Activated T-cell treated with anti-CD3 and anti-CD28 coated beads, Interleukin-2, amount 50 U/mL, for 24 hours (primary cell): Measurements from ENCODE around the gene SMC3.

Experiments
- DNase-seq: peaks from one replicate; pipeline ENCODE4 v3.0.0-alpha.2; 2020
- H3K27ac Mint-ChIP-seq: 2 replicates; pipeline ENCODE4 v1.8.0; 2020; ENCODE audit warnings: mild to moderate bottlenecking, mixed read lengths
- H3K27me3 Mint-ChIP-seq: 2 replicates; pipeline ENCODE4 v1.8.0; 2020; ENCODE audit warnings: mixed read lengths
- H3K36me3 Mint-ChIP-seq: 2 replicates; pipeline ENCODE4 v1.8.0; 2020; ENCODE audit warnings: low read depth, mixed read lengths
- H3K4me1 Mint-ChIP-seq: 2 replicates; pipeline ENCODE4 v1.8.0; 2020; ENCODE audit warnings: low read depth, mixed read lengths
- H3K4me3 Mint-ChIP-seq: 2 replicates; pipeline ENCODE4 v1.8.0; 2020; ENCODE audit warnings: mild to moderate bottlenecking, moderate library complexity, mixed read lengths
- H3K9me3 Mint-ChIP-seq: 2 replicates; pipeline ENCODE4 v1.8.0; 2020; ENCODE audit warnings: mixed read lengths

Gene SMC3

DNA sequence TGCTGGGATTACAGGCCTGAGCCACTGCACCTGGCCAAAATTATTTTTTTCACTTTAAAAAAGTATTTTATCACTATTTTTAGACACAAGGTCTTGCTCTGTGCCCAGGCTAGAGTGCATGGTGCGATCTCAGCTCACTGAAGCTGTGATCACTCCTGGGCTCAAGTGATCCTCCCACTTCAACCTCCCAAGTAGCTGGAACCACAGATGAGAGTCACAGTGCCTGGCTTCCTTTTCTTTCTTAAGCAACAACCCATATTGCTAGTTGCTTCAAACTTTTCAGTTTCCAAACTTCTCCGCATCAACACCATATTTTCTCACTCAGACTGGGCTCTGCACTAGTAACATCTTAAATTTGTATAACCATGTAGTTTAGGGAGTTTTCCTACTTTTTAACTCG, 9.5 kb upstream of the SMC3 start:
- Mint-ChIP-seq H3K27me3 (peaks cover 2% of the 10 kb centered on the region), H3K4me3 (no peak overlapping the region), H3K36me3 (no peaks in the 10 kb centered on the region), H3K27ac (no peak overlapping the region), H3K9me3 (no peaks in the 10 kb centered on the region), H3K4me1 (peaks cover 6% of the 10 kb centered on the region)
- DNase-seq: no peak

DNA sequence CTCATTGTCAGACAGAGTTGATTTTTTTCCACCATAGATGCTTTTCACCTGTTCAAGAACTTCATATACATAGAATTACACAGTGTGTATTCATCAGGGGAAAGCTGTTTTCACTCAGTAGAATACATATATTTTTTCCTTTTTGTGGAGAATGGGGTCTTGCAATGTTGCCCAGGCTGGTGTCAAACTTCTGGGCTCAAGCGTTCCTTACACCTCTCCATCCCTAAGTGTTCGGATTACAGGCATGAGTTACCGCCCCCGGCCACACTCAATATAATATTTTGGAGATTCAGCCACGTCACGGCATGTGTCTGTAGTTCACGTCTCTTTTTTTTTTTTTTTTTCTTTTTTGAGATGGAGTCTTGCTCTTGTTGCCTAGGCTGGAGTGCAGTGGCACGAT, 7.5 kb upstream of the SMC3 start:
- peaks cover 11% of the 10 kb centered on the region for H3K27me3 Mint-ChIP-seq
- no peaks in the 10 kb centered on the region for H3K36me3 Mint-ChIP-seq
- H3K4me3 Mint-ChIP-seq: no peak overlapping the region
- peaks cover 6% of the 10 kb centered on the region for H3K4me1 Mint-ChIP-seq
- no peak for DNase-seq
- H3K27ac Mint-ChIP-seq: no peak overlapping the region
- H3K9me3 Mint-ChIP-seq: no peaks in the 10 kb centered on the region

DNA sequence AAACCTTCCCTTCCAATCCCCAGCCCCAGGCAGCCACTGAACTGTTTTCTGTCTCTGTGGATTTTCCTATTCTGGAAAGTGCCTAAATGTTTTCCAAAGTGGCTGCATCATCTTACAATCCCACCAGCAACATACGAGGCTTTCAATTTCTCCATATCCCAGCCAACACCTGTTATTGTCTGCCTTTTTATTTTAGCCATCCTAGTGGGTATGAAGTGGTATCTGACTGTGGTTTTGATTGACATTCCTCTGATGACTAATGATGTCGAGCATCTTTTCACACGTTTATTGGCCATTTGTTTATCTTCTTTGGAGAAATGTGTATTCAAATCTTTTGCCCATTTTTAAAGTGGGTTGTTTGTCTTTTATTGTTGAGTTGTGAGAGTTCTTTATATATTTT, 6.2 kb upstream of the SMC3 start:
- H3K4me3 Mint-ChIP-seq: no peak overlapping the region
- H3K27me3 Mint-ChIP-seq: peaks cover 11% of the 10 kb centered on the region
- no peaks in the 10 kb centered on the region for H3K9me3 Mint-ChIP-seq
- no peaks in the 10 kb centered on the region for H3K36me3 Mint-ChIP-seq
- no peak overlapping the region for H3K27ac Mint-ChIP-seq
- H3K4me1 Mint-ChIP-seq: peaks cover 8% of the 10 kb centered on the region
- no peak for DNase-seq

DNA sequence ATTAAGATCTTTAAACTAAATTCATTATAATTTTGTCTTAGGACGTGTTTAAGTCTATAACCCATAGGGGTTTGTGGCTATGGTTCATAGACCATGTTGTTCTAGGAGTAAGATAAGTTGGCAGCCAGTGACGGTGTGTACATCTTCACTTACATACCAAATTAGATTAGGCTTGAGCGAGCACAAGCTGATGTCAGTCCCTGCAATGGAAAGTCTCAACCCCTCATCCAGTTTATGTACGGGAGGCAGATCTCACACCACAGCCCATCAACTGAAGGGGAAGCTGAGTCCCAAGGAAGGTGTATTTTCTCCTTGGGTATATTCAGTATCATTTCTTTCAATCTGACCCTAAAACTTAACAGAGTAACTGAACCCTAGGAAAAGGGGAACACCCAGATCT, 5.1 kb upstream of the SMC3 start:
- Mint-ChIP-seq H3K4me3 (no peak overlapping the region), H3K27me3 (peaks cover 11% of the 10 kb centered on the region), H3K4me1 (peaks cover 12% of the 10 kb centered on the region), H3K9me3 (no peaks in the 10 kb centered on the region), H3K36me3 (peaks cover 4% of the 10 kb centered on the region), H3K27ac (no peak overlapping the region)
- no peak for DNase-seq

DNA sequence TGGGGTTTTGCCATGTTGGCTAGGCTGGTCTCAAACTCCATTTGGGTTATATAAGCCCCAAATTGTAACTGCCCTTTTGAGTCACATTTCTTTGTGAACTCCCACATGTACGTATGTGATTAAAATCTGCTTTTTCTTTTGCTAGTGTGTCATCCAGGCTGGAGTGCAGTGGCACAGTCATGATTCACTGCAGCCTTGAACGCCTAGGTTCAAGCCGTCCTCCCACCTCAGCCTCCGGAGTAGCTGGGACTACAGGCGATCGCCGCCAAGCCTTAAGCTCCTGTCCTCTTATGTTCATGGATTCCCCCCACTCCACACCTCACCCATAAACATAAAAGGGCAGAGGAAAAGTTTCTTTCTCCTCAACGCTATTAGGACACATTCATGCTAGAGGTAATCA, 4.4 kb upstream of the SMC3 start:
- H3K27me3 Mint-ChIP-seq: peaks cover 11% of the 10 kb centered on the region
- H3K4me3 Mint-ChIP-seq: no peak overlapping the region
- peaks cover 6% of the 10 kb centered on the region for H3K36me3 Mint-ChIP-seq
- no peak for DNase-seq
- peaks cover 11% of the 10 kb centered on the region for H3K4me1 Mint-ChIP-seq
- H3K9me3 Mint-ChIP-seq: no peaks in the 10 kb centered on the region
- no peak overlapping the region for H3K27ac Mint-ChIP-seq

DNA sequence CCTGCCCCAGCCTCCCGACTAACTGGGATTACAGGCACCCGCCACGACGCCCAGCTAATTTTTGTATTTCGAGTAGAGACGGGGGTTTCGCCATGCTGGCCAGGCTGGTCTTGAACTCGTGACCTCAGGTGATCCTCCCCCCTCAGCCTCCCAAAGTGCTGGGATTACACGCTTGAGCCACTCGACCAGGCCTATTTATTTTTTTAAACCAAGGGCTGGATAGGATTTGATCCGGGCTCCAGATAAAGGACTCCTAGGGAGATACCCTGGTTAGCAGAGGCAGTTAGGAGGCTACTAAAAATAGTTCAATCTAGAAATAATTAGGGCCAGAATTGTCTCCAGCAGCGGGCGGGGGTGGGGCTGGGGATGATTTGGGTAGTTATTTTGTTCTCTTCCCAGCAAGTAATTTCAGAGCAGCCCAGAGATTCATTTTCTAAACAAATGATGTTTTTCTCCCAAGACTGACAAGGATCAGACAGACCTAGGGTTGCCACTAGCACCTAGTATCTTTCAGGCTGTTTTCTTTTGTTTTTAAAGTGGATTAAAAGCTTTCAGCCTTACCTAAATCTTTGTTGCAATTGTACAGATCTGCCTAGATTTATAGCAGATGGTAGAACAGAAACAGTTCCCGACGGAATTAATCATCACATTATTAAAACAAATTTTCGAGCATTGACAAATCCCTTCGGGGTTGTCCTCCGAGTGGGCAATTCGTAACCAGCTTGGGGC, 859 bp upstream of the SMC3 start:
- H3K36me3 Mint-ChIP-seq: peaks cover 38% of the 10 kb centered on the region
- DNase-seq: peak; percentile 40
- peaks cover 8% of the 10 kb centered on the region for H3K27me3 Mint-ChIP-seq
- no peaks in the 10 kb centered on the region for H3K9me3 Mint-ChIP-seq
- H3K4me3 Mint-ChIP-seq: peak overlapping the region; percentile 94
- peak overlapping the region; percentile 100 for H3K27ac Mint-ChIP-seq
- H3K4me1 Mint-ChIP-seq: peaks cover 37% of the 10 kb centered on the region

DNA sequence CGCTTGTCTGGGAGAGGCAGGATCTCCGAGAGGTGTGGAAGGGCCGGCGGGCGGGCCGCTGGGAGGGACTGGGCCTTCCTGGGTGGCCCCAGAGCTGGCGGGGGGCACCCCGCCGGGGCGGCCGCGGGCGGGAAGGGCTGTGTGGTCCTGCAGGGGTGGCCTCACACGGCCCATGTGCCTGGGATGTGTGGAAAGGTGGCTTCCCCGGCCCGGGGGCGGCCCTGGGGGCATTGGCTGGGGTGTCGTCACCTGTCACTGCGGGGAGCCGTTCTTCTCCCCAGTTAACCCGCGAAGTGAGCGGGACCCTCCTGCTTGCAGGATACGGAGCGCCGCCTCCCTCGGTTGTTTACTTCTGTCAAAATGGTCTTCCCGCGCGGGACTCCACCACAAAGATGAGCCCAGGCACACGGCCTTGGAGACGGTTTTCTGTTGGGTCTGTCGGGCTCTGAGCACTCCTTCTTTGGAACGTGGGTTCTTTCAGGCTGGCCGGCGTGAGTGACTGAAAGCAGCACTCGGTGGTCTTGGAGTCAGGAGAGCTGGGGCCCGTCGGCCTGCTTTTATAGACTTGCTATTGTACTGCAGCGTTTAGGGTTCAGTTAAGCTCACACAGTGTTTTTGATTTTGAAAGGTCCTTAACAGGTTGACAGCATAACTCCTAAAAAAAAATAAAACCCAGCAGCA, 700 bp downstream of the SMC3 start:
- DNase-seq: no peak
- Mint-ChIP-seq H3K9me3 (no peaks in the 10 kb centered on the region), H3K4me3 (peak overlapping the region; percentile 94), H3K27ac (peak overlapping the region; percentile 100), H3K27me3 (peaks cover 8% of the 10 kb centered on the region), H3K36me3 (peaks cover 49% of the 10 kb centered on the region), H3K4me1 (peaks cover 48% of the 10 kb centered on the region)

DNA sequence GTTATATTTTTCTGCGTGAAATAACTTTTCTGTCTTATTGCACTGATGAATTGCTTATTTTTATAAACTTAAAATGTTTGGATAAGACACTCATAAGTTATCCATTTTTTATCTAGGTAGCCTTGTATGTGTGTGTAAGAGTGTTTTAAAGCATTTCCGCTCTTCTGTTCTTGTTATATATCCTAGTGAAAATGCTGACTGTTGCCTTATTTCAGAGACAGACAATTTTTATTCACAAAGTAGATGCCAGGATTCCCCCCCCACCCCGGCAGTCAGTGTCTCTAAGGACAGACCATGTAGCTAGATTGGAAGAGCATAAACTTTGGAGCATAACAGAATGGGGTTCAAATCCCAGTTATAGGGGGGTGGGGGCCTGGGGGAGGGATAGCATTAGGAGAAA, 1.6 kb downstream of the SMC3 start:
- peaks cover 5% of the 10 kb centered on the region for H3K27me3 Mint-ChIP-seq
- peaks cover 54% of the 10 kb centered on the region for H3K36me3 Mint-ChIP-seq
- H3K4me3 Mint-ChIP-seq: peak overlapping the region; percentile 94
- no peaks in the 10 kb centered on the region for H3K9me3 Mint-ChIP-seq
- H3K27ac Mint-ChIP-seq: peak overlapping the region; percentile 100
- peaks cover 52% of the 10 kb centered on the region for H3K4me1 Mint-ChIP-seq
- no peak for DNase-seq

DNA sequence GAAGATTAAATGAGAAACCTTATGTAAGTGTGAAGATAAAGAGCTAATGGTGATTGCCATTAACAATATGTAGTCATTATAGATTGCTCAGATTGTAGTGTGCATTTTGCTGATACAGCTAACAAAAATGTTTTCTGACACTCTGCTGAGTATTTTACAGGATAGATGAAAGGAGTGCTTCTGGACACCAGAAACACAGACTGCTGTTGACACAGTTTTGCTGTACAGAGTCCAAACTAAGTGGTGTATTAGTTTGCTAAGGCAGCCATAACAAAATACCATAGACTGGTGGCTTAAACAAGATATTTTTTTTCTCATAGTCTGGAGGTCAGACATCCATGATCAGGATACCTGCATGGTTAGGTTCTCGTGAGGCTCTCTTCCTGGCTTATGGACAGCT, 2.2 kb downstream of the SMC3 start:
- peaks cover 58% of the 10 kb centered on the region for H3K4me1 Mint-ChIP-seq
- H3K4me3 Mint-ChIP-seq: peak overlapping the region; percentile 94
- no peaks in the 10 kb centered on the region for H3K27me3 Mint-ChIP-seq
- peaks cover 60% of the 10 kb centered on the region for H3K36me3 Mint-ChIP-seq
- peak overlapping the region; percentile 100 for H3K27ac Mint-ChIP-seq
- no peak for DNase-seq
- H3K9me3 Mint-ChIP-seq: no peaks in the 10 kb centered on the region

DNA sequence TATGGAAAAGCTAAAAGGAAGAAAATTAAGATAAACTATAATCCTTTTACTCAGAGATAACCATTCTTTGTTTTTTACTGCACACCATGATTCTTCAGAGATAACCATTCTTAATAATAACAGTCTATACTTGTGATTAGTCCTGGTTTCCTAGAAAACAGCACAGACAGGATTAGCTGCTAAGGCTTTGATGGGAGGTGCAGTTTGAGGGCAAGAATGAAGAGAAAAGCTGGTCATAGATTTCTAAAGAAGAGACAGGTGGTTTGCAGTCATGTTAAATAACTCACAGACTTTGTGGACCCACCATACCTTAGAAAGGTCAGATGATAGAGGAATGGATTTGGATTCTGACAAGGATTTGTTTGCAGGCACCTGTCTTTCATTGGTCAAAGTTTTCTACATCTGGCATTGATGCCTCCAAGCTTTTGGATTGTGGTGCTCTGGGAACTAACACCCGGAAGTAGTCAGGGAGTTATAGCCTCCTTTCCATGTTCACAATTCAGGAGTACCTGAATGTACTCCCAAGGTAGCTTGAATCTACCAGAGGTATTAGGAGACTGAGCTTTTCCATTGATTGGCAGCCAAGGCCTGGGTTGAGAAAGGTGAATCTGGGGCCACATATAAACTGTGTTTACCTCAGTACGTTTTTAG, 3.7 kb downstream of the SMC3 start:
- DNase-seq: no peak
- H3K9me3 Mint-ChIP-seq: no peaks in the 10 kb centered on the region
- H3K4me1 Mint-ChIP-seq: peaks cover 70% of the 10 kb centered on the region
- H3K27ac Mint-ChIP-seq: peak overlapping the region; percentile 59
- no peaks in the 10 kb centered on the region for H3K27me3 Mint-ChIP-seq
- peaks cover 74% of the 10 kb centered on the region for H3K36me3 Mint-ChIP-seq
- no peak overlapping the region for H3K4me3 Mint-ChIP-seq

DNA sequence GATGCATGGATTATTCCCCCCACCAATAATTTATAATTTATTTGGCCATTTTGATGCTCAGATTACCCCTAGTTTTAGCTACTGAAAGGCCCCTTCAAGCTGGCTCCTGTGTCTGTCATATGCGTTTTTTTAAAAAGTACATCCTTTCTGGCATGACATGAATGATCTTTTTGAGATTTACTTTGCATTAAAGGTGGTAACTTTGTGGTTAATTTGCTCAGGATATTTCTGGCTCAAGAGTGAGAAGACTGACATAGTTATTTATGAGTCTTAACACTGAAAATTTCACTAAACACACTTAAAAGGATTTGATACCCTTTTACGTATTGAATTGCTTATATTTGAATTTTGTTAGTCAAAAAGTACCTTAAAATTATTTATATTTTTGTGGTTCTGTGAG, 5.4 kb downstream of the SMC3 start:
- peaks cover 67% of the 10 kb centered on the region for H3K4me1 Mint-ChIP-seq
- H3K27me3 Mint-ChIP-seq: no peaks in the 10 kb centered on the region
- no peaks in the 10 kb centered on the region for H3K9me3 Mint-ChIP-seq
- peaks cover 80% of the 10 kb centered on the region for H3K36me3 Mint-ChIP-seq
- H3K4me3 Mint-ChIP-seq: no peak overlapping the region
- peak overlapping the region; percentile 45 for H3K27ac Mint-ChIP-seq
- DNase-seq: no peak

DNA sequence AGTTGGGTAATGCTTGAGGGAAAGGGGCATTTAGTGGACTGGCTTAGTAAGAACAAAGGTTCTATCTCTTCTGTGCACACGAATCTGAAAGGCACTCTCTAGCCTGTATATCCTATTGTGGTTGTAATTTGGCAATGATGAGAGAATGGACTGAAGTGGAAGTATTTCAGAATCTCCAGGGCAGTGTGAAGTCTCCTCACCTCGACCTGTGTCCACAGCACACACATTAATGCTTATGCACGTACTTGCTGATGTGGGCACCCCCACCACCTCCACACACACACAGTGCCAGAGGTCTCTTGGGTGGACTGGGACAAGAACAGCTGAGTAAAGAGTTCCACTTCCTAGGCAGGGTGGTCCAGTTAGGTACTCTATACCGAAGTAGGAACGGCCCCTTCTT, 6.9 kb downstream of the SMC3 start:
- Mint-ChIP-seq H3K9me3 (no peaks in the 10 kb centered on the region), H3K4me3 (no peak overlapping the region), H3K36me3 (peaks cover 85% of the 10 kb centered on the region), H3K27ac (peak overlapping the region; percentile 2), H3K4me1 (peaks cover 62% of the 10 kb centered on the region), H3K27me3 (no peaks in the 10 kb centered on the region)
- DNase-seq: no peak

DNA sequence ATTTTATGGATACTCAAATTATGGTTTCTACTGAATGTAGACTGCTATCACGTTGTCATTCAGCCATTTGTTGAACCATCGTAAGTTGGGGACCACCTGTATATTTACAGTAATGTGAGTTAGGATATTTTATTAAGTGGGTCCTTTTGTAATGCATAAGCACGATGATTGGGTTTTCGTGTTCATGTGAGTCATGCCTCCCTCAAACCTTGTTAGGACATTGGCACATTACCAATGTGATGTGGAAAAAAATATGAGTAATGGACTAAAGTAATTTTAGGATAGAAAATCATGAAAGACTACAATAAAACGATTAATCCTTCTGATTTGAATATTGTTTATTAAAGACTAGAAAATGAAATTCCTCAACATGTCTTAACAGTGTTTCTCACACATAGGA, 8.7 kb downstream of the SMC3 start:
- Mint-ChIP-seq H3K36me3 (peaks cover 83% of the 10 kb centered on the region), H3K4me3 (no peak overlapping the region), H3K9me3 (no peaks in the 10 kb centered on the region), H3K27ac (peak overlapping the region; percentile 42), H3K27me3 (no peaks in the 10 kb centered on the region), H3K4me1 (peaks cover 45% of the 10 kb centered on the region)
- DNase-seq: no peak

DNA sequence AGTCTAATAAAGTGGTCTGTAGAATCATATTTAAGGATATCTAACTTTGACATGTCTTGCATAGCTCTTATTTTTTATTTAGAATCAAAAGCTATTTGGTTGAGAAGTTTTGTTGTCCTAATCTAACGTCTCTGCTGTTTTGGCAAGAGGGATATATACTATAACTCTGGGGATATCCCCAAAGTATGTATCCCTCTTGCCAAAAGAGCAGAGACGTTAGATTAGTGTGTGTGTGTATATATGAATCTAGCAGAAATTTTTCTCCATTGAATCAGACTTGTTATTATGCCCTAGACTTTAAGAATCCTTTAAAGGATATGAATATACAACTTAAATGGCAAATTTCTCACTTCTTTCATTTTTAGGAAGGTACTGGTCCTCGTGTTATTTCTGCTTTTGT, 9.6 kb downstream of the SMC3 start:
- no peak overlapping the region for H3K27ac Mint-ChIP-seq
- no peak overlapping the region for H3K4me3 Mint-ChIP-seq
- peaks cover 40% of the 10 kb centered on the region for H3K4me1 Mint-ChIP-seq
- no peaks in the 10 kb centered on the region for H3K27me3 Mint-ChIP-seq
- H3K9me3 Mint-ChIP-seq: no peaks in the 10 kb centered on the region
- peaks cover 87% of the 10 kb centered on the region for H3K36me3 Mint-ChIP-seq
- no peak for DNase-seq

DNA sequence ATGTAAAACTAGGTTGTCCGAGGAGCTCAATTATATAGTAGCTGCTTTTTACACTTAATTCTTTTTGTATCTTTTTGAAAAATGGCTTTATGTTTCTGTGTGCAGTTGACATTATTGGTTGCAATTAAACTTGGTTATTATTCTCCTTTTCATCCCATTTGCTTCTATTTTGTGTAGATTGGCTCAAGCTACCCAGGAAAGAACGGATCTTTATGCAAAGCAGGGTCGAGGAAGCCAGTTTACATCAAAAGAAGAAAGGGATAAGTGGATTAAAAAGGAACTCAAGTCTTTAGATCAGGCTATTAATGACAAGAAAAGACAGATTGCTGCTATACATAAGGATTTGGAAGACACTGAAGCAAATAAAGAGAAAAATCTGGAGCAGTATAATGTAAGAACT, 16.5 kb downstream of the SMC3 start:
- no peaks in the 10 kb centered on the region for H3K4me1 Mint-ChIP-seq
- H3K27ac Mint-ChIP-seq: no peak overlapping the region
- no peak for DNase-seq
- no peak overlapping the region for H3K4me3 Mint-ChIP-seq
- peaks cover 95% of the 10 kb centered on the region for H3K36me3 Mint-ChIP-seq
- H3K27me3 Mint-ChIP-seq: no peaks in the 10 kb centered on the region
- H3K9me3 Mint-ChIP-seq: no peaks in the 10 kb centered on the region
